HepG2 (cell line): ENCODE results near the gene ZNRF3. TPM values are rescaled to one million over a fixed set of nuclear protein-coding genes. Genes with fewer than 3 reads are reported as not detected.

Experiments used
- IRX3 ChIP-seq: sonication (generic); formaldehyde crosslinking; IDR thresholded peaks from 2 replicates; pipeline ENCODE4 v1.8.1; 2023; ENCODE audit warnings: mild to moderate bottlenecking, low read depth, missing genetic modification reagents, borderline replicate concordance
- ZBTB40 ChIP-seq, 2 experiments: fragments of 450-650 bp in 1 of 2; sonication (generic) in 1 of 2; formaldehyde crosslinking in 1 of 2; IDR thresholded peaks; 2 replicates each; pipeline versions ENCODE4 v1.6.1 to v1.8.0; 2016 to 2022; ENCODE audit warnings: antibody characterized with exemption in 1 of 2, mild to moderate bottlenecking in 1 of 2, missing genetic modification reagents in 1 of 2
- ZFP1 ChIP-seq: IDR thresholded peaks from 2 replicates; pipeline ENCODE4 v1.6.1; 2016
- polyA plus RNA-seq, 8 experiments: library from polyadenylated mRNA; depleted of rRNA in 3 of 8; stranded (reverse) in 7 of 8; unstranded in 1 of 8; fragments of >200 nt; fragmentation: Illumina TruSeq in 4 of 8; extraction: Trizol in 4 of 8; gene quantifications; 2 replicates each; pipeline versions ENCODE4 v1.2.1 to v1.2.3, GENCODE V29; 2011 to 2016; ENCODE audit warnings: low read depth in 4 of 8, missing spikeins in 1 of 8, mixed read lengths in 1 of 8; ENCODE audit not compliant: insufficient read depth in 1 of 8
- total RNA-seq, 5 experiments: library from RNA; depleted of rRNA; stranded (reverse); fragments of >200 nt; fragmentation: Illumina TruSeq; extraction: Trizol; gene quantifications; 2 replicates each; pipeline ENCODE4 v1.2.3, GENCODE V29; 2016; ENCODE audit warnings: low read depth in 1 of 5

Gene ZNRF3
- total and polyA plus RNA-seq, 2 of the 13 experiments (the other 11 are each of a cell fraction or from before 2014, with no cell fraction given) = 20.3 to 36.7 TPM

- no peak for TF ChIP-seq ZBTB40 (IDR thresholded peaks at IDR 0.05)
- TF ChIP-seq ZBTB40 (CRISPR knock-in tag; IDR thresholded peaks at IDR 0.05) = no peak
- TF ChIP-seq ZFP1 = no peak
- TF ChIP-seq IRX3 (CRISPR knock-in tag) = no peak
These were observed 66.4 kb downstream of the ZNRF3 start (continued) for GRCh38 chr22:28949788-28950187.
